K562 (cell line): ENCODE data around the gene NECAB2. TPM values are rescaled to one million over a fixed set of nuclear protein-coding genes. Genes with fewer than 3 reads are reported as not detected.

Experiments used
- ARNT ChIP-seq, 2 experiments: fragments of 450-650 bp; IDR thresholded peaks; 2 replicates each; pipeline ENCODE4 v1.6.1; 2016; ENCODE audit warnings: mild to moderate bottlenecking in 1 of 2
- ATF7 ChIP-seq: fragments of 450-650 bp; IDR thresholded peaks from 2 replicates; pipeline ENCODE4 v1.7.1; 2014; ENCODE audit warnings: mild to moderate bottlenecking, moderate library complexity
- ESRRA ChIP-seq: fragments of 450-650 bp; IDR thresholded peaks from 2 replicates; pipeline ENCODE4 v1.6.1; 2014; ENCODE audit warnings: low read depth, mild to moderate bottlenecking, moderate library complexity, borderline replicate concordance
- FOXK2 ChIP-seq, 2 experiments: fragments of 450-650 bp; IDR thresholded peaks in 1 of 2; conservative IDR thresholded peaks in 1 of 2; 2 replicates each; pipeline ENCODE4 v1.6.1; 2016; ENCODE audit warnings: low read depth in 2 of 2, mild to moderate bottlenecking in 1 of 2
- GATA2 ChIP-seq: sonication (generic); formaldehyde crosslinking; IDR thresholded peaks from 2 replicates; pipeline ENCODE4 v1.4.0; 2020; ENCODE audit warnings: mild to moderate bottlenecking, missing genetic modification reagents
- GTF2A2 ChIP-seq: IDR thresholded peaks from 2 replicates; pipeline ENCODE4 v1.6.1; 2016; ENCODE audit warnings: mild to moderate bottlenecking, missing genetic modification characterization, missing compliant biosample characterization
- GTF2F1 ChIP-seq: IDR thresholded peaks from 2 replicates; pipeline ENCODE4 v1.6.1; 2011; ENCODE audit warnings: low read depth, low read length, improper control_type of control experiment
- HDGF ChIP-seq: fragments of 450-650 bp; IDR thresholded peaks from 2 replicates; pipeline ENCODE4 v1.6.1; 2016
- MYC ChIP-seq, 2 experiments: fragments of 250-450 bp in 1 of 2; sonication (Bioruptor Pico) in 1 of 2; IDR thresholded peaks; 2 replicates each; pipeline versions ENCODE4 v1.5.1 to v1.6.1; 2012 to 2021; ENCODE audit warnings: low read depth in 2 of 2, borderline replicate concordance in 1 of 2, improper control_type of control experiment in 1 of 2, low read length in 1 of 2, mild to moderate bottlenecking in 1 of 2, moderate library complexity in 1 of 2
- NRF1 ChIP-seq, 2 experiments: fragments of 450-650 bp; IDR thresholded peaks in 1 of 2; conservative IDR thresholded peaks in 1 of 2; 2 replicates each; pipeline ENCODE4 v1.6.1; 2014; ENCODE audit warnings: mild to moderate bottlenecking in 2 of 2
- NUFIP1 ChIP-seq: fragments of 450-650 bp; IDR thresholded peaks from 2 replicates; pipeline ENCODE4 v1.6.1; 2018; ENCODE audit not compliant: partially characterized antibody
- PPARD ChIP-seq: fragments of 250-450 bp; sonication (Bioruptor Pico); IDR thresholded peaks from 2 replicates; pipeline ENCODE4 v1.8.0; 2022; ENCODE audit warnings: inconsistent platforms, mild to moderate bottlenecking, moderate library complexity
- RBM25 ChIP-seq: fragments of 200-400 bp; formaldehyde crosslinking; IDR thresholded peaks from 2 replicates; pipeline ENCODE4 v1.6.1; 2018; ENCODE audit warnings: low read length, low read depth, moderate library complexity; ENCODE audit not compliant: severe bottlenecking
- SMAD4 ChIP-seq: fragments of 250-450 bp; sonication (Bioruptor Pico); conservative IDR thresholded peaks from 2 replicates; pipeline ENCODE4 v1.8.0; 2021; ENCODE audit warnings: inconsistent platforms, mild to moderate bottlenecking, moderate library complexity
- SMARCA5 ChIP-seq: fragments of 450-650 bp; IDR thresholded peaks from 2 replicates; pipeline ENCODE4 v1.6.1; 2016
- SRSF9 ChIP-seq: fragments of 200-400 bp; formaldehyde crosslinking; IDR thresholded peaks from 2 replicates; pipeline ENCODE4 v1.6.1; 2017; ENCODE audit warnings: low read depth, low read length, borderline replicate concordance
- ZNF561 ChIP-seq: fragments of 450-650 bp; formaldehyde crosslinking; conservative IDR thresholded peaks from 2 replicates; pipeline ENCODE4 v1.4.0; 2020; ENCODE audit warnings: mild to moderate bottlenecking, moderate library complexity
- ZNF668 ChIP-seq: fragments of 250-450 bp; sonication (Bioruptor Pico); IDR thresholded peaks from 2 replicates; pipeline ENCODE4 v1.8.0; 2022; ENCODE audit warnings: mild to moderate bottlenecking, inconsistent platforms
- polyA plus RNA-seq, 8 experiments: library from polyadenylated mRNA; depleted of rRNA in 4 of 8; stranded (reverse) in 5 of 8; unstranded in 3 of 8; fragments of >200 nt; fragmentation: Nextera tagmentation in 2 of 8; fragmentation: Illumina TruSeq in 1 of 8; extraction: Ambion mirVana in 2 of 8; extraction: Trizol in 1 of 8; gene quantifications; 2 replicates each; pipeline versions ENCODE4 v1.2.1 to v1.2.3, GENCODE V29; 2011 to 2014; ENCODE audit warnings: inconsistent platforms in 1 of 8, missing spikeins in 1 of 8
- total RNA-seq, 7 experiments: library from RNA; depleted of rRNA in 6 of 7; stranded (reverse); fragments of >200 nt in 6 of 7; fragmentation: Illumina TruSeq in 2 of 7; extraction: Trizol in 2 of 7; gene quantifications; 2 replicates each; pipeline versions ENCODE4 v1.2.1 to v1.2.3, GENCODE V29; 2011 to 2021; ENCODE audit warnings: low replicate concordance in 1 of 7
- TF ChIP-seq, protein P1 (sequence below): fragments of 450-650 bp; IDR thresholded peaks from 2 replicates; pipeline ENCODE4 v1.6.1; 2018; ENCODE audit not compliant: partially characterized antibody
- TF ChIP-seq, protein P2 (sequence below): sonication (generic); formaldehyde crosslinking; IDR thresholded peaks from 2 replicates; pipeline ENCODE4 v1.8.0; 2022; ENCODE audit warnings: mild to moderate bottlenecking, missing genetic modification reagents
- TF ChIP-seq, protein P3 (sequence below): fragments of 450-650 bp; IDR thresholded peaks from one replicate; pipeline ENCODE4 v1.6.1; 2018; ENCODE audit warnings: mild to moderate bottlenecking, moderate library complexity; ENCODE audit not compliant: partially characterized antibody

The NECAB2 gene
- total and polyA plus RNA-seq, 9 of the 15 experiments (the other 6 are each of a cell fraction or from before 2014, with no cell fraction given) = 0.03 to 0.28 TPM; not detected in 7

DNA sequence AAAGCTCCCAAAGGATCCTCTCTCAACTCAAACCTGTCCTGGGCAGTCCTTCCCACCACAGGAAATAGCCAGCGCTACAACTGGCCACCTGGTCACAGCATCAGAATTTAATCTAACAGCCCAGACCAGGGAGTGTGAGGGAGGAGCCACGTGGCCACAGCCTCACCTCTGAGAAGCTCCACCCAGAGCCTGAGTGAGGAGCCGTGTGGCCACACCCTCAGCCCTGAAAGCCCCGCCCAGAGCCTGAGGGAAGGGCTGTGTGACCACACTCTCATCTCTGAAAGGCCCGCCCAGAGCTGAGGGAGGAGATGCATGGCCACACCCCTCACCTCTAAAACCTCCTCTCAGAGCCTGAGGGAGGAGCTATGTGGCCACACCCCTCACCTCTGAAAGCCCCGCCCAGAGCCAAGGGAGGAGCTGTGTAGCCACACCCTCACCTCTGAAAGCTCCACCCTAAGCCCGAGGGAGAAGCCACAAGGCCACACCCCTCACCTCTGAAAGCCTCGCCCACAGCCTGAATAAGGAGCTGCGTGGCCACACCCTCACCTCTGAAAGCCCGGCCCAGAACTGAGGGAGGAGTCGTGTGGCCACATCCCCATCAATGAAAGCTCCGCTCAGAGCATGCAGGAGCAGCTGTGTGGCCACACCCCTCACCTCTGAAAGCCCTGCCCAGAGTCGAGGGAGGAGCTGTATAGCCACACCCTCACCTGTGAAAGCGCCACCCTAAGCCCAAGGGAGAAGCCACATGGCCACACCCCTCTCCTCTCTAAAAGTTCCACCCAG, 45.9 kb downstream of the NECAB2 start (continued):
- TF ChIP-seq, protein P1, sequence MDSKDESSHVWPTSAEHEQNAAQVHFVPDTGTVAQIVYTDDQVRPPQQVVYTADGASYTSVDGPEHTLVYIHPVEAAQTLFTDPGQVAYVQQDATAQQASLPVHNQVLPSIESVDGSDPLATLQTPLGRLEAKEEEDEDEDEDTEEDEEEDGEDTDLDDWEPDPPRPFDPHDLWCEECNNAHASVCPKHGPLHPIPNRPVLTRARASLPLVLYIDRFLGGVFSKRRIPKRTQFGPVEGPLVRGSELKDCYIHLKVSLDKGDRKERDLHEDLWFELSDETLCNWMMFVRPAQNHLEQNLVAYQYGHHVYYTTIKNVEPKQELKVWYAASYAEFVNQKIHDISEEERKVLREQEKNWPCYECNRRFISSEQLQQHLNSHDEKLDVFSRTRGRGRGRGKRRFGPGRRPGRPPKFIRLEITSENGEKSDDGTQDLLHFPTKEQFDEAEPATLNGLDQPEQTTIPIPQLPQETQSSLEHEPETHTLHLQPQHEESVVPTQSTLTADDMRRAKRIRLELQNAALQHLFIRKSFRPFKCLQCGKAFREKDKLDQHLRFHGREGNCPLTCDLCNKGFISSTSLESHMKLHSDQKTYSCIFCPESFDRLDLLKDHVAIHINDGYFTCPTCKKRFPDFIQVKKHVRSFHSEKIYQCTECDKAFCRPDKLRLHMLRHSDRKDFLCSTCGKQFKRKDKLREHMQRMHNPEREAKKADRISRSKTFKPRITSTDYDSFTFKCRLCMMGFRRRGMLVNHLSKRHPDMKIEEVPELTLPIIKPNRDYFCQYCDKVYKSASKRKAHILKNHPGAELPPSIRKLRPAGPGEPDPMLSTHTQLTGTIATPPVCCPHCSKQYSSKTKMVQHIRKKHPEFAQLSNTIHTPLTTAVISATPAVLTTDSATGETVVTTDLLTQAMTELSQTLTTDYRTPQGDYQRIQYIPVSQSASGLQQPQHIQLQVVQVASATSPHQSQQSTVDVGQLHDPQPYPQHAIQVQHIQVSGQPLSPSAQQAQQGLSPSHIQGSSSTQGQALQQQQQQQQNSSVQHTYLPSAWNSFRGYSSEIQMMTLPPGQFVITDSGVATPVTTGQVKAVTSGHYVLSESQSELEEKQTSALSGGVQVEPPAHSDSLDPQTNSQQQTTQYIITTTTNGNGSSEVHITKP = peak; percentile 41
- TF ChIP-seq SRSF9 (no peak), ZNF561 (CRISPR knock-in tag) (no peak), GTF2F1 (no peak), NRF1 (conservative IDR thresholded peaks at IDR 0.05 in 1 of 2, IDR thresholded peaks at IDR 0.05 in 1 of 2) (peak; percentile 91 to 92), ATF7 (peak; percentile 88), HDGF (peak; percentile 99), RBM25 (no peak), GTF2A2 (no peak), ESRRA (peak; percentile 70; the same call in 1 of the 2 replicates), SMAD4 (CRISPR knock-in tag) (no peak), PPARD (CRISPR knock-in tag) (no peak), FOXK2 (conservative IDR thresholded peaks at IDR 0.05 in 1 of 2, IDR thresholded peaks at IDR 0.05 in 1 of 2; ENCODE audit: low read depth in 2 of 2) (peak; percentile 30 to 73; a peak in 2 of 4 replicates), GATA2 (CRISPR knock-in tag) (peak; percentile 68; the same call in 1 of the 2 replicates), MYC (IDR thresholded peaks at IDR 0.05; ENCODE audit: low read depth, low read length) (peak; percentile 86), MYC (CRISPR knock-in tag; IDR thresholded peaks at IDR 0.05; ENCODE audit: borderline replicate concordance, low read depth) (no peak; the same call in 1 of the 2 replicates), ARNT (IDR thresholded peaks at IDR 0.05) (no peak), SMARCA5 (no peak), ZNF668 (CRISPR knock-in tag) (no peak), NUFIP1 (no peak)
- TF ChIP-seq, protein P2, sequence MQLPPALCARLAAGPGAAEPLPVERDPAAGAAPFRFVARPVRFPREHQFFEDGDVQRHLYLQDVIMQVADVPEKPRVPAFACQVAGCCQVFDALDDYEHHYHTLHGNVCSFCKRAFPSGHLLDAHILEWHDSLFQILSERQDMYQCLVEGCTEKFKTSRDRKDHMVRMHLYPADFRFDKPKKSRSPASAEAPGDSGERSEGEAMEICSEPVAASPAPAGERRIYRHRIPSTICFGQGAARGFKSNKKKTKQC (CRISPR knock-in tag) = 0 out of 2 replicates have a peak, but pooled peaks have one; percentile 33
- TF ChIP-seq, protein P3, sequence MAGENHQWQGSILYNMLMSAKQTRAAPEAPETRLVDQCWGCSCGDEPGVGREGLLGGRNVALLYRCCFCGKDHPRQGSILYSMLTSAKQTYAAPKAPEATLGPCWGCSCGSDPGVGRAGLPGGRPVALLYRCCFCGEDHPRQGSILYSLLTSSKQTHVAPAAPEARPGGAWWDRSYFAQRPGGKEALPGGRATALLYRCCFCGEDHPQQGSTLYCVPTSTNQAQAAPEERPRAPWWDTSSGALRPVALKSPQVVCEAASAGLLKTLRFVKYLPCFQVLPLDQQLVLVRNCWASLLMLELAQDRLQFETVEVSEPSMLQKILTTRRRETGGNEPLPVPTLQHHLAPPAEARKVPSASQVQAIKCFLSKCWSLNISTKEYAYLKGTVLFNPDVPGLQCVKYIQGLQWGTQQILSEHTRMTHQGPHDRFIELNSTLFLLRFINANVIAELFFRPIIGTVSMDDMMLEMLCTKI = no peak
